CD14-positive monocyte (primary cell): ENCODE results near the gene AKT1. TPM values are rescaled to one million over a fixed set of nuclear protein-coding genes. Genes with fewer than 3 reads are reported as not detected.
A peak's percentile ranks its signal among the peaks of the same experiment; 100 is the strongest.
"Not testable (repeated sequence)": the region's sequence is repeated elsewhere in the genome, so short reads cannot be mapped to it uniquely, and the experiment has no call there.

Source experiments
- DNase-seq, 3 donors: peaks; one replicate each; pipeline ENCODE4 v3.0.0-alpha.2; 2011 to 2022
- H2AFZ ChIP-seq: 2 replicates; pipeline ENCODE4 v1.6.0; 2012; ENCODE audit warnings: mild to moderate bottlenecking, low read depth, low read length, inconsistent platforms; ENCODE audit not compliant: insufficient read depth, poor library complexity, severe bottlenecking
- H3K27ac ChIP-seq, 2 donors: 1 replicate in 1 of 2; 2 replicates in 1 of 2; pipeline ENCODE4 v1.5.1; 2012 to 2013; ENCODE audit warnings: low read length in 2 of 2, control low read depth in 1 of 2, inconsistent platforms in 1 of 2, low read depth in 1 of 2, mild to moderate bottlenecking in 1 of 2
- H3K27me3 ChIP-seq, 2 donors: one replicate each; pipeline versions ENCODE4 v1.6.0 to v1.6.1; 2011 to 2013; ENCODE audit warnings: low read length in 2 of 2; ENCODE audit not compliant: control insufficient read depth in 2 of 2, insufficient read depth in 2 of 2
- H3K36me3 ChIP-seq, 2 donors: replicated peaks in 1 of 2; 1 replicate in 1 of 2; 2 replicates in 1 of 2; pipeline versions ENCODE4 v1.5.1 to v1.6.1; 2012 to 2013; ENCODE audit warnings: low read length in 2 of 2, control low read depth in 1 of 2, inconsistent platforms in 1 of 2, mild to moderate bottlenecking in 1 of 2; ENCODE audit not compliant: insufficient read depth in 2 of 2, control insufficient read depth in 1 of 2
- H3K4me1 ChIP-seq, 2 donors: 1 replicate in 1 of 2; 2 replicates in 1 of 2; pipeline versions ENCODE4 v1.5.1 to v1.6.1; 2012 to 2013; ENCODE audit warnings: low read length in 2 of 2, control low read depth in 1 of 2, inconsistent platforms in 1 of 2, mild to moderate bottlenecking in 1 of 2, moderate library complexity in 1 of 2; ENCODE audit not compliant: insufficient read depth in 2 of 2, control insufficient read depth in 1 of 2
- H3K4me2 ChIP-seq: replicated peaks from 2 replicates; pipeline ENCODE3; 2012; ENCODE audit warnings: low read length, moderate library complexity, mild to moderate bottlenecking; ENCODE audit not compliant: poor library complexity, severe bottlenecking; ENCODE audit errors: extremely low read depth
- H3K4me3 ChIP-seq, 3 experiments: fragments of 200-600 bp in 1 of 3; sonication (generic) in 1 of 3; replicated peaks in 1 of 3; 1 replicate in 2 of 3; 2 replicates in 1 of 3; pipeline ENCODE4 v1.5.1; 2011 to 2013; ENCODE audit warnings: low read length in 3 of 3, mild to moderate bottlenecking in 3 of 3, control low read depth in 2 of 3, low read depth in 2 of 3, inconsistent platforms in 1 of 3, moderate library complexity in 1 of 3
- H3K79me2 ChIP-seq: 2 replicates; pipeline ENCODE4 v1.6.0; 2012; ENCODE audit warnings: mild to moderate bottlenecking, control low read depth, inconsistent platforms, low read length, moderate library complexity; ENCODE audit not compliant: insufficient read depth
- H3K9ac ChIP-seq: 2 replicates; pipeline ENCODE4 v1.6.0; 2017; ENCODE audit warnings: low read length, mild to moderate bottlenecking; ENCODE audit not compliant: insufficient read depth, poor library complexity, severe bottlenecking
- H3K9me3 ChIP-seq, 2 donors: replicated peaks in 1 of 2; 1 replicate in 1 of 2; 2 replicates in 1 of 2; pipeline versions ENCODE4 v1.5.1 to v1.6.1; 2012 to 2013; ENCODE audit warnings: low read length in 2 of 2, control low read depth in 1 of 2; ENCODE audit not compliant: control insufficient read depth in 1 of 2, insufficient read depth in 1 of 2
- H4K20me1 ChIP-seq: 2 replicates; pipeline ENCODE4 v1.6.0; 2012; ENCODE audit warnings: mild to moderate bottlenecking, low read length, control low read depth, moderate library complexity; ENCODE audit not compliant: insufficient read depth
- H3K27ac Mint-ChIP-seq, 7 donors: one replicate each; pipeline ENCODE4 v1.8.0; 2020; ENCODE audit warnings: mild to moderate bottlenecking in 7 of 7, mixed read lengths in 7 of 7, moderate library complexity in 6 of 7, inconsistent platforms in 2 of 7
- H3K27me3 Mint-ChIP-seq, 3 donors: one replicate each; pipeline ENCODE4 v1.8.0; 2021 to 2022; ENCODE audit warnings: low read depth in 3 of 3, mild to moderate bottlenecking in 3 of 3, mixed read lengths in 3 of 3, moderate library complexity in 3 of 3, inconsistent platforms in 1 of 3
- H3K36me3 Mint-ChIP-seq, 2 donors: one replicate each; pipeline ENCODE4 v1.8.0; 2020; ENCODE audit warnings: mixed read lengths in 2 of 2, inconsistent platforms in 1 of 2, mild to moderate bottlenecking in 1 of 2
- H3K4me1 Mint-ChIP-seq: one replicate; pipeline ENCODE4 v1.8.0; 2020; ENCODE audit warnings: mild to moderate bottlenecking, mixed read lengths
- H3K4me3 Mint-ChIP-seq, 2 donors: one replicate each; pipeline ENCODE4 v1.8.0; 2020; ENCODE audit warnings: mild to moderate bottlenecking in 2 of 2, mixed read lengths in 2 of 2, moderate library complexity in 1 of 2
- H3K9me3 Mint-ChIP-seq, 7 donors: one replicate each; pipeline ENCODE4 v1.8.0; 2020 to 2022; ENCODE audit warnings: mixed read lengths in 7 of 7, mild to moderate bottlenecking in 6 of 7, moderate library complexity in 6 of 7, inconsistent platforms in 2 of 7
- CTCF ChIP-seq: fragments of 200-600 bp; IDR thresholded peaks from one replicate; pipeline ENCODE4 v1.8.0; 2022; ENCODE audit warnings: antibody characterized with exemption, mild to moderate bottlenecking
- WGBS: methylation state at CpG from one replicate; pipeline ENCODE4 v1.1.5; 2013; ENCODE audit warnings: missing lambda C conversion rate; ENCODE audit not compliant: insufficient coverage; 5-methylcytosine and 5-hydroxymethylcytosine counted together
- intact Hi-C, 2 donors: fragments of 100-400 bp; cut with micrococcal nuclease; formaldehyde crosslinking; loops; one replicate each; pipeline versions ENCODE4 v1.15.0 to v1.15.1; 2023
- polyA plus RNA-seq, 3 donors: library from polyadenylated mRNA; depleted of rRNA in 1 of 3; unstranded in 2 of 3; stranded (reverse) in 1 of 3; fragments of 300-500 nt in 2 of 3; fragments of >200 nt in 1 of 3; fragmentation: Illumina TruSeq in 2 of 3; gene quantifications; 1 replicate in 2 of 3; 2 replicates in 1 of 3; pipeline ENCODE4 v1.2.3, GENCODE V29; 2012 to 2021

AKT1 gene
- polyA plus RNA-seq, 3 donors, result 7.2 to 180 (median 26.4) TPM

DNA sequence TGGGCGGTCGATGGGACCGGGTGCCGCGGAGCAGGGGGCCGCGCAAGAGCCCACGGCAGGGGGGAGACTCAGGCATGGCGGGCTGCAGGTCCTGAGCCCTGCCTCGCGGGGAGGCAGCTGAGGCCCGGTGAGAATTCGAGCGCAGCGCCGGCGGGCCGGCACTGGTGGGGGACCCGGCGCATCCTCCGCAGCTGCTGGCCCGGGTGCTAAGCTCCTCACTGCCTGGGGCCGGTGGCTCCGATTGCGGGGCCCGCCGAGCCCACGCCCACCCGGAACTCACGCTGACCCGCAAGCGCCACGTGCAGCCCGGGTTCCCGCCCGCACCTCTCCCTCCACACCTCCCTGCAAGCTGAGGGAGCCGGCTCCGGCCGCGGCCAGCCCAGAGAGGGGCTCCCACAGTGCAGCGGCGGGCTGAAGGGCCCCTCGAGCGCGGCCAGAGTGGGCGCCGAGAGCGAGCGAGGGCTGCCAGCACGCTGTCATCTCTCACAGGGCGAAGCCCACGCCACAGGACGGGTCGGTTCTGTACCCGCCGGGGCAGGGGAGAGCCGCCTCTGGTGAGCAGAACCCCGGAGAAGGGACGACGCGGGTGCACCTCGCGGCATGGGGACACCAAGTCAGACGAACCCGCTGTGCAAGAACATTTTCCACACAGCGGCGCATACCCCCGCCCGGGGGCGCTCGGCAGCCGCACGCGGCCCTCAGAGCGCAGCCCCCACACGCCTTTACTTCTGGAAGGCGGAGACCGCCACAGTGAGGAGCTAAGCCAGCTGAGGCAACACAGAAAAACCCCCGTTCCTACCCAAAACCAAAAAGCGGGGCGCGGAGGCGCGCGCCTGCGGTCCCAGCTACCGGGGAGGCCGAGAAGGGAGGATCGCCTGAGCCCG, 43.8 kb downstream of the AKT1 start:
- peak overlapping the region; percentile 87 for H3K4me2 ChIP-seq
- peak overlapping the region; percentile 93 for H2AFZ ChIP-seq
- peaks cover 27% of the 10 kb centered on the region for H3K4me1 Mint-ChIP-seq
- H3K9me3 Mint-ChIP-seq, result peaks cover 0 to 8% (median 2%) of the 10 kb centered on the region in 7 donors
- peak overlapping the region; percentile 83 to 89 for H3K4me3 Mint-ChIP-seq
- H3K36me3 ChIP-seq, result peaks cover 14 to 21% of the 10 kb centered on the region in 2 donors
- H4K20me1 ChIP-seq, result peaks cover 20% of the 10 kb centered on the region
- WGBS, result 69% methylated on average over 71 of the region's 90 CpGs
- H3K4me1 ChIP-seq, result peaks cover 19 to 40% of the 10 kb centered on the region in 2 donors
- H3K36me3 Mint-ChIP-seq, result peaks cover 9 to 15% of the 10 kb centered on the region in 2 donors
- peak overlapping the region; percentile 83 to 95 for H3K27ac ChIP-seq
- intact Hi-C loops, result loop anchor here in 1 of 2 donors (5.0 kb wide), 1 partner anchor 741 kb away; the partner anchor contains the start of gene TEDC1
- H3K9me3 ChIP-seq, result no peaks in the 10 kb centered on the region
- peak overlapping the region; percentile 99 for H3K9ac ChIP-seq
- H3K27me3 Mint-ChIP-seq, result no peaks in the 10 kb centered on the region
- no peak for TF ChIP-seq CTCF
- H3K27me3 ChIP-seq, result no peaks in the 10 kb centered on the region
- no peak for DNase-seq
- H3K4me3 ChIP-seq, result peak overlapping the region; percentile 25 to 91 (median 63)
- peak overlapping the region; percentile 85 to 97 (median 93) for H3K27ac Mint-ChIP-seq
- peaks cover 38% of the 10 kb centered on the region for H3K79me2 ChIP-seq

DNA sequence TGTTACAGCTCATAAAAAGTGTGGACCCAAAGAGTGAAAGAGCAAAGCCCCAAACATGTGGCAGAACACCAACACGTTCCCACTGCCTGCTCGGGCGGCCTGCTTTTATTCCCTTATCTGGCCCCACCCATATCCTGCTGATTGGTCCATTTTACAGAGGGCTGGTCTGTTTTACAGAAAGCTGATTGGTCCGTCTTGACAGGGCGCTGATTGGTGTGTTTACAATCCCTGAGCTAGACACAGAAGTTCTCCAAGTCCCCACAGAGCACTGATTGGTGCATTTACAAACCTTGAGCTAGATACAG, 44.8 kb downstream of the AKT1 start:
- not testable (repeated sequence) for H3K4me2 ChIP-seq, H3K4me3 Mint-ChIP-seq, H2AFZ ChIP-seq, H3K27ac ChIP-seq, DNase-seq, H3K27me3 Mint-ChIP-seq, H3K36me3 Mint-ChIP-seq, H3K27me3 ChIP-seq, H3K9me3 Mint-ChIP-seq, H3K9ac ChIP-seq, H3K4me3 ChIP-seq, H3K9me3 ChIP-seq
- peaks cover 4 to 10% of the 10 kb centered on the region in 2 donors for H3K36me3 ChIP-seq
- intact Hi-C loops, result loop anchor here in 1 of 2 donors (5.0 kb wide), 1 partner anchor 742 kb away; the partner anchor contains the start of gene TEDC1
- Mint-ChIP-seq H3K27ac (peak overlapping the region in 1 of 7 donors; percentile 38), H3K4me1 (peaks cover 27% of the 10 kb centered on the region)
- H3K4me1 ChIP-seq, result peaks cover 19 to 40% of the 10 kb centered on the region in 2 donors
- WGBS, result 97% methylated on average over 5 of the region's 5 CpGs
- H3K79me2 ChIP-seq, result peaks cover 27% of the 10 kb centered on the region
- peaks cover 13% of the 10 kb centered on the region for H4K20me1 ChIP-seq
